Uterus (tissue), 2 donors: ENCODE data around the gene ADD1.

Experiments
- CTCF ChIP-seq, 4 experiments: fragments of 200-600 bp in 2 of 4; fragments of 450-650 bp in 2 of 4; sonication (generic) in 2 of 4; IDR thresholded peaks; one replicate each; pipeline ENCODE4 v1.5.1; 2016 to 2019; ENCODE audit warnings: antibody characterized with exemption in 4 of 4, mild to moderate bottlenecking in 2 of 4, moderate library complexity in 1 of 4
- POLR2A ChIP-seq, 2 donors: fragments of 450-650 bp; IDR thresholded peaks; one replicate each; pipeline ENCODE4 v1.6.1; 2016; ENCODE audit warnings: antibody characterized with exemption in 2 of 2, mild to moderate bottlenecking in 1 of 2, moderate library complexity in 1 of 2

- TF ChIP-seq CTCF (IDR thresholded peaks at IDR 0.05) = no peak
- TF ChIP-seq POLR2A (IDR thresholded peaks at IDR 0.05) = no peak
These were observed 81.2 kb downstream of the ADD1 start for GRCh38 chr4:2924765-2925301.
